Left renal pelvis (tissue), 4 donors: ENCODE results near the gene ADRA1B. TPM values are rescaled to one million over a fixed set of nuclear protein-coding genes. Genes with fewer than 3 reads are reported as not detected.
A peak's percentile ranks its signal among the peaks of the same experiment; 100 is the strongest.

ENCODE experiments used
- DNase-seq, 4 donors: peaks; one replicate each; pipeline ENCODE4 v3.0.0-alpha.2; 2013; ENCODE audit warnings: low read depth in 4 of 4, low spot score in 3 of 4
- polyA plus RNA-seq, 4 donors: library from polyadenylated mRNA; unstranded; fragments of 120-200 nt; gene quantifications; one replicate each; pipeline ENCODE4 v1.2.1, GENCODE V29; 2013; ENCODE audit not compliant: insufficient read length in 4 of 4

The ADRA1B gene
- polyA plus RNA-seq, 4 donors, result 0.85 to 2.7 (median 2.4) TPM

DNA sequence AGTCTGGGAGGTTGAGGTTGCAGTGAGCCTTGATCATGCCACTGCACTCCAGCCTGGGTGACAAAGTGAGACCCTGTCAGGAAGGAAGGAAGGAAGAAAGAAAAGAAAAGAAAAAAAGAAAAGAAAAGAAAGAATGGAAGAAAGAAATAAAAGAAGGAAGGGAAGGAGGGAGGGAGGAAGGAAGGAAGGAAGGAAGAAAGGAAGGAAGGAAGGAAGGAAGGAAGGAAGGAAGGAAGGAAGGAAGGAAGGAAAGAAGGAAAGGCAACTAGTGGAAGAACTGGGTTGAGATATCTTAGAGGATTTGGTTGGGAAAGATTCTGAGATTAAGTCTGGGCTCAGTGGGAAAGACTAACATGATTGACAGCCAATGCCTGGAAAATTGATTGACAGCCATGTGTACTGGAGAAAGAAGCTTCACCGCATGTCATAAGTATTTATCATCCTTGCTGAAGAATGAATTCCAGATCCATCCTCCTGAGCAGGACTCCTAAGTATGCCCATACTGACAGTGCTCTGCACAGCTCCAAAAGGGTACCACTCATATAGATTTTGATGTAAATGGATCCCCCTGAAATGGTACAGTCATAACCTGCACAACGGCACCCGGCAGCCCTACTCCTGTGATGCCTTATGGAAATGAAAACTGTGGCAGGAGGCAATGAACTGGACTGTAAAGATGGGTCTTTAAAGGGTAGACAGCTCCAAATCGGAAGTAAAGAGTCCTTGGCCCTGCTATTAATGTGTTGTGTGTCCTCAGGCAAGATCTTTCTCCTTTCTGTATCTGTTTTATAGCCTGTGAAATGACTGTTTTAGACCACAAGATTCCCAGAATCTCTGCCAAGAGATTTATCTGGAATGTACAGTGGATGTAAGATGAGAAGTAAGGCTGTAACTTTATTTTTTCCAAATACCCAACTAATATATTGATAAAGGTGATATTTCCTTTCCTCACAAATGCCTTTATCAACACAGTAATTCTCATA is 16.9 kb upstream of the ADRA1B start:
- no peak for DNase-seq

DNA sequence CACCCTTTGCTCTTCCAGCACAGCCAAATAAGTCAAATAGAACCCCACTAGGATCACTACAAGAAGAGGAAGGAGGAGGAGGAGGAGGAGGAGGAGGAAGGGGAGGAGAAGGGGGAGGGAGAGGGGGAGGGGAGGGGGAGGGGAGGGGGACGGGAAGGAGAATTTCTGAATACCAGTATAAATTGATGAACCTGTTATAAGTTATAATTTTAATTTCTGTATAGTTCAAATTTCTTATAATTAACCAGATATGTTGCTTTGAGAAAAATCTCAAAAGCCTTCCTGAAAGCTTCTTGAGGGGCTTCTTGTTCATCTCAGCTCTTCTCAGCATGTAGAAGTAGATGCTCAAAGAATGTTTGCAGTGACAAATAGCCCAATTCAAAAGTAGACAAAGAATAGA is 15.0 kb upstream of the ADRA1B start:
- DNase-seq, result no peak

DNA sequence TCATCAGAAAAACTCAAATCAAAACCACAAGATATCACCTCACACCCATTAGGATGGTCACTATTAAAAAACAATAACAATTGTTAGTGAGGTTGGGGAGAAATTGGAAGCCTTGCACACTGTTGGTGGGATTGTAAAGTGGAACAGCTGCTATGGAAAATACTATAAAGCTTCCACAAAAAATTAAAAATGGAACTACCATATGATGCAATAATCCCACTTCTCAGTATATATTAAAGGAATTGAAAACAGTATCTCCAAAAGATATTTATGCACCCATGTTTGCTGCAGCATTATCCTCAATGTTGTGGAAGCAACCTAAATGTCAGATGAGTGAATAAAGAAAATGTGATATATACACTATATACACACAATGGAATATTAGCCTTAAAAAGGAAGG is 14.5 kb upstream of the ADRA1B start:
- no peak for DNase-seq

DNA sequence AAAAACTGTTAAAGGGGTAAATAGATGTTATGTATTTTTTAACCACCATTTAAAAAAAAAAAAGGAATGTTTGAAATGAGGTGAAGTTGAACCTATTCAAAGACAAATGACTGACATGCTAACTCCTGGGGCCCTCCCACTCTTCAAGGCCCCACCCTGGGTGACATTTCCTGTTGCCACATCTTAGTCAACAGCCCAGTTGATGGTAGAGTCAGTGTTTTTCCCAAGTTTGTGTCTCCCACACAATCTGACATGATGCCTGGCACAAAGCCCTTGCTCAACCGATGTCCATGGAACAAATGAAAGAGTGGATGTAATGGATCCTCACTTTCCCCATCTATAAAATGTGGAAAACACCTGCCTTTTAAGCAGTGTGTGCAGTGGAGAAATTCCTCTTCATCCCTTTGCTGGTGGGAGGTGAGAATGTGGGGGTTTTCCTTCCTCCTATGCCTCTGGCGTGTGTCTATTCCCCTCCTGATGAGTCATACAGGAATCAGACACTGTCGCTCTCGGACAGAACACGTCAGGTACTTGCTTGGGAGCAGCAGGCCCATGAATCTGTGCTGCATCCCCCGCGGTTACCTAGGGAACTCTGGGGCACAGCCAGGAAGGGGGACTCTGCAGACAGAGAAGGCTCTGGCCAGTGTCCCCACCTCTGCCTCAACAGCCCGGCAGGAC is 13.7 kb upstream of the ADRA1B start:
- DNase-seq, result no peak

DNA sequence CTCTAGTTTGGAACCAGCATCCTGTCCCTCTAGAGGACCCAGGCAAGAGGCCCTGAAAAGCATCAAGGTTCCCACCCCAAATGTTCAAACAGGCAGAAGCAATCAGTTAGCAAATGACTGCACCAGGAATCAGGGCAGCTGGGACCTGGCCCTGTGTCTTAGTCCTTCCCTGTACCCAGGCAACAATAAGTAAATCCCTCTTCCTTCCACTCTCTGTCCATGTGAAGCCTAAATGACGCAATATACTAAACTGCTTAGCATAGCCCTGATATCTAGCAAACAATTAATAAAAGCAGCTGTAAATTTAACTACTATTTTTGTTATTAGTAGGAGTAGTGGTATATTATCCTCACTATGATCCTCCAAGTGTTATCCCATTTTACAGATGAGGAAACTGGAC is 13.2 kb upstream of the ADRA1B start:
- DNase-seq, result no peak

DNA sequence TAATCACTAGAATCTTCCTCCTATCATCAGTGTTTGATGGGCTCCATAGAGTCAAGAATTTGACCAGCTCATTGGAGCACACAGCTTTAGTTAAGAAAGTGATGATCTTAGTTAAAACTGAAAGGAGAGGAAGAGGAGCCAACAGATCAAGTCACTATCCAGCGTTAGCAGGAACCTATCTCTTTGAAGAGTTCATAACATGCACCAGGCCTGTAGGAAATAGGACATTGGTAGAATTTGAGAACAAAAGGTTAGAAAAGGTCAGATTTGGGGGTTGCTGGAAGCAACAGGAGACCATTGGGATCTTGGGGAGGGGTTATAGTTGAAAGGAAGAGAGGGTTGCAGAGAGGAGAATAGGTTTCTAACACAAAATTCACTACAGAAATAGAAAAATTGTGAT is 11.4 kb upstream of the ADRA1B start:
- DNase-seq, result no peak

DNA sequence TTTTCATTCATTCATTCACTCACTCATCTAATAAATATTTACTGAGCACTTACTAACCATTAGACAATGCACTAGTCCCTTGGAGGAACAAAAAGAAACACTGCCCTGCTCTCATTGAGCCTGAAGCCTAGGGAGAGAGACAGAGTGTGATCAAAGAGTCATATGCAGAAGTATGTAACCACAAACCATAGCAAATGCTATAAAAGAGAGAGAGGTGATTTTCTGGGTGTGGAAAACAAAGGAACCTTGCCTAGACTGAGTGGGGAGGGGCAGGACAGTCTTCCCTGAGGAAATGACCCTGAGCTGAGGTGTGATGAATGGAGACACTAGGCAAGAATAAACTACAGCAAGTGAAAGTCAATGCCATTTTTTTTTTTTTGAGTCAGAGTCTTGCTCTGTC is 10.8 kb upstream of the ADRA1B start:
- no peak for DNase-seq

DNA sequence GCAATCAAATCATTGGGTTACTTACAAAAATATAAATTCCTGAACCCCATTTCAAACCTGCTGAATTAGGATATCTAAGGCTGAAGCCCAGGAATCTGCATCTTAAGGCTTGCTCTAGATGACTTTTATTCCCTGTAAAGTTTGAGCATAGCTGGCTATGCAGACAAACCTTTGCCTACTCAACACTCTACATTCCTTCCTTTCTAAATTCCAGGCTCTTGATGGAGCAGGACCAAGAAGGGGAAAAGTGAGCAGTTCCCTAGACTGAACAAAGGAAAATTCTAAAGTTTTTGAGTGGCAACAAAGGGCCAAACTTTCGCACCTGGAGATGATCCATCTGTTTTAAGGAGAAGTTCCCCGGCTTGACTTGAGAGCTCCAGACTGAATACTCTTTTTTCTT is 9.8 kb upstream of the ADRA1B start:
- DNase-seq, result no peak

DNA sequence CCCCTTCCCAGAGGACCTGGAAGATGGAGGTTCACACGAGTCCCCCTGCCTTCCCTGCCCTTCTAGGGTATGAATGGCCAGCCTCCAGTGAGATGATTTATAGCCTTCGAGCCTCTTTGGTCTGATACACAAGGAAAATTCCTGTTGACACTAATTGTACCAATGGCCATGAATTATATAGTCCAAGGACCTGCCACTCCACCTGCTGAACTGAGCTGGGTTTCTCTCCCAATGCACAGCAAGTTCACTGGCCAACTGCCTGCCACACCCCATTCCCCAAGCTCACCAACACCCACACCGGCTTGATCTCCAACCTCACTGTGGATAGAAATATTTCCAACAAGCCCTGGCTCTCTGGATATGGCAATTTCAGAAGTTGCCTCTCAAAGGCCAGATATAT is 9.3 kb upstream of the ADRA1B start:
- no peak for DNase-seq

DNA sequence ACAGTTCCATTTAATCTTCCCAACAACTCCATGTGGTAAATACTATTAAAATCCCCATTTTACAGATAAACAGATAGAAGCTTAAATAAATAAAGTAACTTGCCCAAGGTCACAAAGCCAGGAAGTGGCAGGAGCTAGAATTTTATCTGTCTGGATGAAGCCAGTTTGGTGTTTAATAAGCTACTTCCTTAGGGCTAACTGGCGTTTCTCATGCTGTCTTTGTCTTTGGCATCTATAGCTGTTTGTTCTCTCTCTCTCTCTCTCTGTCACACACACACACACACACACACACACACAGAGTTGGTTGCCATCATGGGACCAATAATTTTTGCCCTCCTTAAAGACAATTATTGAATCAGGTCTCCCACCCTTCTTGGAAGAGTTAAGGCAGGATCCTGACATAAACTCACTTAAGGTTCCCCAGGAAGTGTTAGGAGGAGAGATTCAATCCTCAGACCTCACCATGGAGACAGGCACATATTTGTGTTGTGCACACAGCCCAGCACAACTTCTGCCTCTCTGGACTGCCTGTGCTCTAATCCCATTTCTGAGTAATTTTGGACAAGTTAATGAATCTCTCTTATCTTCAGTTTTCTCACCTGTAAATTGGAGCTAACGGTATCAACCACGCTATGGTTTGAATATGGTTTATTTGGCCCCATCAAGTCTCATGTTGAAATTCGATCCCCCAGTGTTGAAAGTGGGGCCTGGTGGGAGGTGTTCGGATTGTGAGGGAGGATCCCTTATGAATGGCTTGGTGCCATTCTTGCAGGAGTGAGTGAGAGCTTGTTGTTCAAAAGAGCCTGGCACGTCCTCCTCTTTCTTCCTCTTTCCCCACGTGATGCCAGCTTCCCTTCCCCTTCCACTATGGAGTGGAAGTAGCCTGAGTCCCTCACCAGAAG is 8.3 kb upstream of the ADRA1B start:
- no peak for DNase-seq

DNA sequence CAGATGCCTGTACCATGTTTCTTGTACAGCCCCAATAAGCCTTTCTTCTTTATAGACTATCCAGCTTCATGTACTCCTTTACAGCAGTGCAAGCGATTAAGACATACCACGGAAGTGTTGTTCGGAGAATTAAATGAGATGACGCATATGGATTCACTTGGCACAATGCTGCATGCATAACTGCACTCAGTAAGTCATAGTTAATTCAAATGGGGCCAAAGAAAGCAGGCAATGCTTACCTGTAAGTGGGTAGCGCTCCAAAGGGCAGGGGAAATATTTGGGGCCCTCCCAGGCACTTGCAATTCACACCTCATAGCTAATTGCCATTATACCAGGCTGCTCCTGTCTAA is 7.7 kb upstream of the ADRA1B start:
- no peak for DNase-seq

DNA sequence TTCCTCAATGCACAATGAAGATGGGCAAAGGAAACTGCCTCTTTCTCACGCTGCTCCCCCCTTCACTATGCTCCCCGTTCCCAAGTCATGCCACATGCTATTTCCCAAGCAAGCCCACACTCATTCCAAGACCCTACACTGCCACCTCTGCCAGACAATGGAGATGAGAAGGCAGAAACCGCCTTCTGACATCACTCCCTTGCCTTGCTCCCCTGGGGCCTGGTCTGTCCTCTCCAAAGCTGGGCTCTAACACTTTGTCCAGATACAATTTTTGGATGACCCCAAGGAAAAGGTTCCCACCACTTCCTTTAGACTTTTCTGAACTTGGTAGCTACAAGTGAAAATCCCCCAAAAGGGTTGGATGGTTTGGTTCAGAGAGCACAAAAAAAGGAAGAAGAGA is 7.2 kb upstream of the ADRA1B start:
- DNase-seq, result no peak

DNA sequence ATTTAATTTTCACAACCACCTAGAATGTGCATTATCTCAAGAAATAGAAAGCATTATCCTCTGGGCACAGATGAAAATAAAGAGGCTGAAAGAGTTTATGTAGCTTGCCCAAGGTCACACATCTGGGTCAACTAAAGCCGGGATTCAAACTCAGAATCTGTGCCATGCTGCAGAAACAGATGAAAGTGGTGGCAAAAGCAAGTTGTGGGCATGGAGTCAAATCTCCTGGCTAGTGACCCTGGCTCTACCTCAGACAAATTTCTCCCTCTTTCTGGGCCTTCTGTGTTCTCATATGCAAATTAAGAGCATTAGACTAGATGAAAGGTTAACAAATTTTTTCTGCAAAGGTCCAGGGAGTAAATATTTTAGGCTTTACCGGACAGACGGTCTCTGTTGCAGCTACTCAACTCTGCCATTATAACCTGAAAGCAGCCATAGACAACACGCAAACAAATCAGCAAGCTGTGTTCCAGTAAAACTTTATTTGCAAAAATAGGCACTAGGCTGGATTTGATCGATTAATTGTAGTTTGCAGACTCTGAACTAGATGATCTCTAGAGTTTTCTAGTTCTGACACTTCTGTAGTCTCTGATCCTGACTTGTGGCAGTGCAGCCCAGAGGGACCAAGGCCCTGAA is 6.0 kb upstream of the ADRA1B start:
- no peak for DNase-seq

DNA sequence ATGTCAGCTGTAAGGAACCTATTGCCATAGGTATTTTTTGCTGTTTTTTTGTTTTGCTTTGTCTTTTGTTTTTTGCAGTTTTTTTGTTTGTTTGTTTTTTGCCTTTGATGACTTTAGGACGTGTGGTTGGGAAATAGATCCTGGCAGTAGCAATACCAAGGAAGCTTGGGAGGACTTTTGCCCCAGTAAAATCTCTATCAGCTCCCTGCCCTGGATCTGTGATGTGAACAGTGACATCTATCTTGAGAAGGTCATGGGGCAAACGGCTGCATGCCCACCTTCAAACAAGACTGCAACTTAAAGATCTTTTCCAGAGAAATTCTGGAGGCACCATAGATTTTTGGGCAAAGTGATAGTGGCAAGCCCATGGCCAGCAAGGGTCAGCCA is 5.4 kb upstream of the ADRA1B start:
- DNase-seq, result no peak

DNA sequence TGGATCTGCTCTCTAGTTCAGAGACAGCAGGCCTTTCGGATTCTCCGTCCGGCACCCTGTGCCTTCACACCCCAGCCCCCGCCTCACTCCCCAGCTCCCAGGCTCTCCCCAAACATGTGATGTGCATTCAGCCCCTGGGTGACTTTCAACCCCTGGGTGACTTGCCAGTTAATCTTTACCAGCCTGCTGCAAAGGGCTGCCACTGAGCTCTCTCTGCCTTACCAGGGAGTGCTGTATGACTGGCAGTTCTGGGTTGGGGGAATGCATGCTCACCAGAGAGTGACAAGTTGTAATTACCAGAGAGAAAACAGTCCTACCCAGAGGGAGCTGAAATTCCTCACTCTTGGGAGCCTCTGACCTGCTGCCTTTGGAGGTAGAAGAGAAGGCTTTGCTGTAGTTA is 4.9 kb upstream of the ADRA1B start:
- peak in 2 of 4 donors; percentile 63 to 74 for DNase-seq

DNA sequence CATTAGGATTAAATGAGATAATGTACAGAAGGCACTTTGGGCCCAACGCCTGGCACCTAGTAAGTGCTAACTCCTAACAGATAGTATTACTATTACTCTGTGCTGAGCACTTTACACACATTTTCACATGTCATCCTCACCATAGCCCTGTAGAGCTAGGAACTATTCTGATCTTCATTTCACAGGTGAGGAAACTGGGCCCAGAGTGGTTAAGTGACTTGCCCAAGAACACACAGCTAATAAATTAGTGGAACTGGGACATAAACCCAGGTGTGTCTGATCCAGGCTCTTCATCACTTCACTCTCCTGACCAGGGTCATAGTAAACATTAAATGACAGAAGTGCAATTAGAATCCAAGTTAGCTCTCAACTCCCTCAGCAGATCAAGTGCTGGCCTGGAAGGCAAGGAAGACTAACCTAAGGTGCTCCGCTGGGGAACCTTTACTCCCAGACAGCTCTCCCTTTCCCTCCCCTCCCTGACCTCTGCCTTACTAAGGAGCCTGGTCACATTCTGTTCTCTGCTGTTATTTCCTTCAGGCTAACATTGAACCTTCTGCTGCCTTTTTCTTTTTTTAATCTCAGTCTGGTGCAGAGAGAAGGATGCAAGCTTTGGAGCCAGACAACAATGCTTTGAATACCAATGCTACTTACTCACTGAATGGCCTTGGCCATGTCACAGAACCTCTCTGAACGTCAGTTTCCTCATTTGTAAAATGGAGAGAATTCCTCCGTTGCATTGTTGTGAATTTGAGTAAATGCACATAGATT is 4.1 kb upstream of the ADRA1B start:
- DNase-seq, result no peak

DNA sequence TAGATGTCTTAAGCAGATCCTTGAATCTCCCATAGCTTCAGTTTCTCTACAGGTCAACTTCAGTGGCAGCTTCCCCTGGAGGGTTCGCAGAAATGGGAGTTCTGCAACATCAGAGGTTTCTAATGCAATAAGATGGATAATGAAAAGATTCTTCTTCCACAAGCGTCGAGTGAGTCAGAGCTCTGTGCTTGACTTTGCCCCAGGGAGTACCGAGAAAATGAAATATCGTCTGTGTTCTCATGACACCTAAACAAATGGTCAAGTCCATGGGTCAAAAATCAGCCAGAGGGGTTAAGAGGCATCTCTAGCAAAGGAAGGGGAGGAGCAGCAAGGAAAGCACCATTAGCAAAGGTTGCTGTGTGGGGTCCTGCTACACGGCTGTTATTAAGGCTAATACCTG is 3.2 kb upstream of the ADRA1B start:
- no peak for DNase-seq

DNA sequence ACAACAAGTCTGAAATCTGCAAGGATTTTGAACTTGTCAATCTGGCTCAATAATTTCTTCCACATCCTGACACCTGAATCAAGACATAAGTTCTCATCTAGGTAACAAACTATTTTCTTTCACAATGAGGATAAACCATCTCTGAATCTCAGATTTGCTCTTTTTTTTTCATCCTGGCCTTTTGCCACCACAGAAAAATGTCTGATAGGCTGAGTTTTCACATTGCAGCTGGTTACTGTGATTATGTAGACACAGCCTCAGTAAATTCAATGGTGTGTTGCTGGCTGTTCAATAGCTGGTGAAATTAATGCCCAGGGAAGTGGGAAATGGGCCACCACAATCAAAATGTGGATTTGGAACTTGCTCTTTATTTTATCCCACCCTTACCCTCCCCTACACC is 2.8 kb upstream of the ADRA1B start:
- no peak for DNase-seq

DNA sequence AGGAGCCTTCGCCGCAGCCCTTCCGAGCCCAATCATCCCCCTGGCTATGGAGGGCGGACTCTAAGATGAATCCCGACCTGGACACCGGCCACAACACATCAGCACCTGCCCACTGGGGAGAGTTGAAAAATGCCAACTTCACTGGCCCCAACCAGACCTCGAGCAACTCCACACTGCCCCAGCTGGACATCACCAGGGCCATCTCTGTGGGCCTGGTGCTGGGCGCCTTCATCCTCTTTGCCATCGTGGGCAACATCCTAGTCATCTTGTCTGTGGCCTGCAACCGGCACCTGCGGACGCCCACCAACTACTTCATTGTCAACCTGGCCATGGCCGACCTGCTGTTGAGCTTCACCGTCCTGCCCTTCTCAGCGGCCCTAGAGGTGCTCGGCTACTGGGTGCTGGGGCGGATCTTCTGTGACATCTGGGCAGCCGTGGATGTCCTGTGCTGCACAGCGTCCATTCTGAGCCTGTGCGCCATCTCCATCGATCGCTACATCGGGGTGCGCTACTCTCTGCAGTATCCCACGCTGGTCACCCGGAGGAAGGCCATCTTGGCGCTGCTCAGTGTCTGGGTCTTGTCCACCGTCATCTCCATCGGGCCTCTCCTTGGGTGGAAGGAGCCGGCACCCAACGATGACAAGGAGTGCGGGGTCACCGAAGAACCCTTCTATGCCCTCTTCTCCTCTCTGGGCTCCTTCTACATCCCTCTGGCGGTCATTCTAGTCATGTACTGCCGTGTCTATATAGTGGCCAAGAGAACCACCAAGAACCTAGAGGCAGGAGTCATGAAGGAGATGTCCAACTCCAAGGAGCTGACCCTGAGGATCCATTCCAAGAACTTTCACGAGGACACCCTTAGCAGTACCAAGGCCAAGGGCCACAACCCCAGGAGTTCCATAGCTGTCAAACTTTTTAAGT is 819 bp downstream of the ADRA1B start:
- no peak for DNase-seq
